Keratinocyte (primary cell): ENCODE results near the gene ASB14. TPM values are rescaled to one million over a fixed set of nuclear protein-coding genes. Genes with fewer than 3 reads are reported as not detected.
"Not testable (repeated sequence)": the region's sequence is repeated elsewhere in the genome, so short reads cannot be mapped to it uniquely, and the experiment has no call there.

Experiments used
- DNase-seq: peaks from one replicate; pipeline ENCODE4 v3.0.0-alpha.2; 2011; ENCODE audit warnings: low read depth, missing footprints, low spot score
- FAIRE-seq: peaks from 2 replicates; lab custom pipeline; 2011; peaks lifted over from hg19 to GRCh38; lab: Jason Lieb, UNC
- H2AFZ ChIP-seq: 2 replicates; pipeline ENCODE4 v1.6.0; 2012; ENCODE audit warnings: low read length, control low read depth, inconsistent platforms; ENCODE audit not compliant: control insufficient read depth
- H3K27ac ChIP-seq: 2 replicates; pipeline ENCODE4 v1.5.1; 2011; ENCODE audit warnings: low read length; ENCODE audit not compliant: control insufficient read depth, insufficient read depth
- H3K27me3 ChIP-seq: 3 replicates; pipeline ENCODE4 v1.6.0; 2011; ENCODE audit warnings: low read length; ENCODE audit not compliant: control insufficient read depth, insufficient read depth; ENCODE audit errors: extremely low read depth
- H3K36me3 ChIP-seq, 2 experiments: 2 replicates in 1 of 2; 3 replicates in 1 of 2; pipeline ENCODE4 v1.5.1; 2011; ENCODE audit warnings: low read length in 2 of 2, mild to moderate bottlenecking in 1 of 2; ENCODE audit not compliant: control insufficient read depth in 2 of 2, insufficient read depth in 2 of 2; ENCODE audit errors: extremely low read depth in 1 of 2
- H3K4me1 ChIP-seq: 3 replicates; pipeline ENCODE4 v1.5.1; 2011; ENCODE audit warnings: low read length; ENCODE audit not compliant: control insufficient read depth, insufficient read depth; ENCODE audit errors: extremely low read depth
- H3K4me2 ChIP-seq: 3 replicates; pipeline ENCODE4 v1.6.0; 2011; ENCODE audit warnings: low read depth, low read length; ENCODE audit not compliant: control insufficient read depth, insufficient read depth; ENCODE audit errors: extremely low read depth
- H3K4me3 ChIP-seq, 3 experiments: fragments of 200-600 bp in 1 of 3; sonication (generic) in 1 of 3; 2 replicates in 2 of 3; 3 replicates in 1 of 3; pipeline ENCODE4 v1.5.1; 2011 to 2016; ENCODE audit warnings: low read length in 3 of 3, mild to moderate bottlenecking in 3 of 3, control low read depth in 2 of 3, inconsistent platforms in 1 of 3, low read depth in 1 of 3, mixed read lengths in 1 of 3, mixed run types in 1 of 3, moderate library complexity in 1 of 3; ENCODE audit not compliant: control insufficient read depth in 2 of 3, insufficient read depth in 2 of 3; ENCODE audit errors: extremely low read depth in 1 of 3
- H3K79me2 ChIP-seq: 2 replicates; pipeline ENCODE4 v1.6.0; 2012; ENCODE audit warnings: low read length; ENCODE audit not compliant: control insufficient read depth, insufficient read depth
- H3K9ac ChIP-seq: 3 replicates; pipeline ENCODE4 v1.6.0; 2011; ENCODE audit warnings: low read length; ENCODE audit not compliant: control insufficient read depth, insufficient read depth; ENCODE audit errors: extremely low read depth
- H3K9me1 ChIP-seq: 3 replicates; pipeline ENCODE4 v1.6.0; 2011; ENCODE audit warnings: low read length; ENCODE audit not compliant: control insufficient read depth, insufficient read depth; ENCODE audit errors: extremely low read depth
- H3K9me3 ChIP-seq: 2 replicates; pipeline ENCODE4 v1.5.1; 2012; ENCODE audit warnings: low read depth, low read length; ENCODE audit not compliant: control insufficient read depth
- H4K20me1 ChIP-seq: 3 replicates; pipeline ENCODE4 v1.6.0; 2011; ENCODE audit warnings: low read length; ENCODE audit not compliant: control insufficient read depth, insufficient read depth; ENCODE audit errors: extremely low read depth
- EZH2 ChIP-seq: IDR thresholded peaks from one replicate; pipeline ENCODE4 v1.6.1; 2012; ENCODE audit warnings: inconsistent platforms, mild to moderate bottlenecking, low read length, moderate library complexity
- dilution Hi-C: fragments of 300-500 bp; cut with MboI; formaldehyde crosslinking; loops from one replicate; pipeline ENCODE4 v1.7.0; 2020; ENCODE audit warnings: low sequenced_read_pairs; ENCODE audit not compliant: extremely low pct_ligation_motif_present
- polyA plus RNA-seq, 5 experiments: library from polyadenylated mRNA; depleted of rRNA in 3 of 5; stranded (reverse) in 3 of 5; stranded (forward) in 1 of 5; unstranded in 1 of 5; fragments of >200 nt; gene quantifications; 1 replicate in 1 of 5; 2 replicates in 3 of 5; 3 replicates in 1 of 5; pipeline versions ENCODE4 v1.2.1 to v1.2.3, GENCODE V29; 2011 to 2012; ENCODE audit warnings: missing spikeins in 2 of 5, low read depth in 1 of 5, low replicate concordance in 1 of 5
- TF ChIP-seq, protein P1 (sequence below), 3 experiments: IDR thresholded peaks in 1 of 3; conservative IDR thresholded peaks in 1 of 3; optimal IDR thresholded peaks in 1 of 3; 2 replicates in 2 of 3; 3 replicates in 1 of 3; pipeline versions ENCODE3 to v1.5.1; 2011; ENCODE audit warnings: low read length in 3 of 3, mild to moderate bottlenecking in 3 of 3, moderate library complexity in 2 of 3, control low read depth in 1 of 3, inconsistent platforms in 1 of 3; ENCODE audit not compliant: insufficient read depth in 2 of 3; ENCODE audit errors: extremely low read depth in 1 of 3

The ASB14 gene
- polyA plus RNA-seq, 1 donor (not counting 4 experiments of a cell fraction or from before 2014, with no cell fraction given): not detected

DNA sequence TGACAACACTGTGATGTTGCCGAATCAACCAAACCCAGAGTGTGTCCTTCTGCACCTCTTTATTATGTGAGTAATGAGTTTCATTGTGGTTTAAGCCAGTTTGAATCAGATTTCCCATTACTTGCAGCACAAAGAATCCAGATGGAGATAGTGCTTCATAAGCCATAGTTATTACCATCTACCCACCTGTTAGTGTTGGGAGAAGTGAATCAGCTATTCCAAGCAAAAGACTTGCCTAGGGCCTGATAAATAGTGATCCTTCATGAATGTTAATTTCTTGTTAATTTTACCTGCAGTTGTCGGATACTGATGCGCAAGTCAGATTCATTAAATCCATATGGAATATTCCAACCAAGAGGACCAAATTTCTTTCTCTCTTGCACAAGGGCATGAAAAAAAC is 21.7 kb upstream of the ASB14 start:
- dilution Hi-C loops: no loop called here

DNA sequence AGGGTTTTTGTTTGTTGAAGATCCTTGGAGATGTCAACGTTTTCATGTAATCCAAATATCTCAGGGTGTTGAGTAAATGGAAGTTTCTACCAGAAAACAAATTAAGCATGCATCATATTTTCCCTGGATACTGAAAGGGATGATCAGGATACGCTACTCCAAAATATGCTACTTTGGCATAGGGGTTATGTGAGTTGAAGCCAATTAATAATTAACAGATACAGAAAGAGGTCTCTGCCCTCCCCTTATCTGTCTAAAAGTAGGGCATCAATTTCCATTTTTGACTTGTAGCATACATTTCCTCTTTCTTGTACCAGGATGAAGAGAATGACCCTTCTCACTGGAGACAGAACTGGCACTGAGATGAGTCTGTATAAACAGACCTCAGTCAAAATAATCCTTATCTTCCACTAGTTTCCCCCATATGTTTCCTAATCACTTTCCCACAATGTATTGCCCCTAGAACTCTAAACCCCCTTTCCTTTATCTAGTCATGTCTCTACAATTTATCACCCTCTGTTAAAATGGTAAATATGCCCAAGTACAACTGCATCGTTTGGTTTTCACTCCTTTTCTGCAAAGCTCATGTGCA is 17.4 kb upstream of the ASB14 start:
- Histone ChIP-seq H3K4me1 (no peaks in the 10 kb centered on the region), H3K27ac (no peak overlapping the region), H3K4me2 (no peak overlapping the region), H3K9ac (no peak overlapping the region), H2AFZ (no peak overlapping the region), H3K9me1 (no peaks in the 10 kb centered on the region), H3K36me3 (no peaks in the 10 kb centered on the region), H4K20me1 (no peaks in the 10 kb centered on the region), H3K9me3 (no peaks in the 10 kb centered on the region), H3K4me3 (no peak overlapping the region), H3K79me2 (no peaks in the 10 kb centered on the region), H3K27me3 (no peaks in the 10 kb centered on the region)
- no peak for FAIRE-seq
- dilution Hi-C loops: no loop called here
- no peak for DNase-seq
- TF ChIP-seq, protein P1, sequence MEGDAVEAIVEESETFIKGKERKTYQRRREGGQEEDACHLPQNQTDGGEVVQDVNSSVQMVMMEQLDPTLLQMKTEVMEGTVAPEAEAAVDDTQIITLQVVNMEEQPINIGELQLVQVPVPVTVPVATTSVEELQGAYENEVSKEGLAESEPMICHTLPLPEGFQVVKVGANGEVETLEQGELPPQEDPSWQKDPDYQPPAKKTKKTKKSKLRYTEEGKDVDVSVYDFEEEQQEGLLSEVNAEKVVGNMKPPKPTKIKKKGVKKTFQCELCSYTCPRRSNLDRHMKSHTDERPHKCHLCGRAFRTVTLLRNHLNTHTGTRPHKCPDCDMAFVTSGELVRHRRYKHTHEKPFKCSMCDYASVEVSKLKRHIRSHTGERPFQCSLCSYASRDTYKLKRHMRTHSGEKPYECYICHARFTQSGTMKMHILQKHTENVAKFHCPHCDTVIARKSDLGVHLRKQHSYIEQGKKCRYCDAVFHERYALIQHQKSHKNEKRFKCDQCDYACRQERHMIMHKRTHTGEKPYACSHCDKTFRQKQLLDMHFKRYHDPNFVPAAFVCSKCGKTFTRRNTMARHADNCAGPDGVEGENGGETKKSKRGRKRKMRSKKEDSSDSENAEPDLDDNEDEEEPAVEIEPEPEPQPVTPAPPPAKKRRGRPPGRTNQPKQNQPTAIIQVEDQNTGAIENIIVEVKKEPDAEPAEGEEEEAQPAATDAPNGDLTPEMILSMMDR (optimal IDR thresholded peaks at IDR 0.05 in 1 of 3, IDR thresholded peaks at IDR 0.05 in 1 of 3, conservative IDR thresholded peaks at IDR 0.05 in 1 of 3; ENCODE audit: extremely low read depth in 1 of 3, insufficient read depth in 2 of 3, low read length in 3 of 3): no peak
- no peak for TF ChIP-seq EZH2

More for the DNA sequence above, 21.7 kb upstream of the ASB14 start:
- H3K27ac ChIP-seq: no peak overlapping the region
- no peaks in the 10 kb centered on the region for H3K79me2 ChIP-seq
- no peaks in the 10 kb centered on the region for H3K36me3 ChIP-seq
- H3K4me3 ChIP-seq: no peak overlapping the region
- H3K4me2 ChIP-seq: no peak overlapping the region
- no peaks in the 10 kb centered on the region for H3K4me1 ChIP-seq
- FAIRE-seq (no peak), DNase-seq (no peak)
- no peaks in the 10 kb centered on the region for H4K20me1 ChIP-seq
- no peaks in the 10 kb centered on the region for H3K9me3 ChIP-seq
- no peaks in the 10 kb centered on the region for H3K9me1 ChIP-seq
- H3K27me3 ChIP-seq: no peaks in the 10 kb centered on the region
- no peak overlapping the region for H3K9ac ChIP-seq
- H2AFZ ChIP-seq: no peak overlapping the region
- no peak for TF ChIP-seq EZH2
- TF ChIP-seq, protein P1 (optimal IDR thresholded peaks at IDR 0.05 in 1 of 3, IDR thresholded peaks at IDR 0.05 in 1 of 3, conservative IDR thresholded peaks at IDR 0.05 in 1 of 3; ENCODE audit: extremely low read depth in 1 of 3, insufficient read depth in 2 of 3, low read length in 3 of 3): no peak

DNA sequence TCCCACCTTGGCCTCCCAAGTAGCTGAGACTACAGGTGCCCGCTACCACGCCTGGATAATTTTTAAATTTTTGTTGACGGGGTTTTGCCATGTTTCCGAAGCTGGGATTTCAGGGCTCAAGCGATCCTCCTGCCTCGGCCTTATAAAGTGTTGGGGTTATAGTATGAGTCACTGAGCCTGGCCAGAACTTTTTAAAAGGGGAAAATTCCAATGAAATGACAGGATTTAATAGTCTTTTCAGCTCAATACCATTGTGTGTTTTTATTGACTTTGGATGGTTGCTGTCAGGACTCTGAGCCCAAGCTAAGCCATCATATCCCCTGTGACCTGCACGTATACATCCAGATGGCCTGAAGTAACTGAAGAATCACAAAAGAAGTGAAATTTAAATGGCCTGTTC is 11.0 kb upstream of the ASB14 start:
- DNase-seq, H3K9me3 ChIP-seq, H3K4me1 ChIP-seq, dilution Hi-C loops, H3K4me2 ChIP-seq, H3K27ac ChIP-seq, H3K9me1 ChIP-seq, H3K79me2 ChIP-seq, H2AFZ ChIP-seq, H3K9ac ChIP-seq, H3K4me3 ChIP-seq, H3K36me3 ChIP-seq, FAIRE-seq, H3K27me3 ChIP-seq, H4K20me1 ChIP-seq: not testable (repeated sequence)
